HEK293 (cell line): Measurements from ENCODE around the gene PRAC2.

Experiments
- CTCF ChIA-PET: fragments of 350-600 bp; formaldehyde crosslinking; extraction: SDS; loops from one replicate; lab custom pipeline; 2021; ENCODE audit warnings: antibody characterized with exemption; lab: Yijun Ruan, JAX
- POLR2A ChIA-PET: fragments of 300-600 bp; formaldehyde crosslinking; extraction: SDS; loops from one replicate; lab custom pipeline; 2020; ENCODE audit warnings: antibody characterized with exemption, inconsistent platforms; lab: Yijun Ruan, JAX
- H3K27ac ChIP-seq: fragments of 200-500 bp; sonication (Bioruptor generic); 2 replicates; pipeline ENCODE4 v1.5.1; 2014; ENCODE audit warnings: low read depth, low read length, control low read depth, inconsistent platforms; ENCODE audit errors: extremely low read depth
- H3K36me3 ChIP-seq, 2 experiments: fragments of 200-500 bp in 1 of 2; sonication (Bioruptor generic) in 1 of 2; 1 replicate in 1 of 2; 2 replicates in 1 of 2; pipeline ENCODE4 v1.5.1; 2014 to 2017; ENCODE audit warnings: inconsistent platforms in 2 of 2, low read length in 2 of 2; ENCODE audit not compliant: control insufficient read depth in 2 of 2, insufficient read depth in 1 of 2
- H3K4me1 ChIP-seq: fragments of 200-500 bp; sonication (Bioruptor generic); 2 replicates; pipeline ENCODE4 v1.5.1; 2014; ENCODE audit warnings: mild to moderate bottlenecking, low read length, inconsistent platforms; ENCODE audit not compliant: control insufficient read depth, insufficient read depth
- H3K4me3 ChIP-seq: 2 replicates; pipeline ENCODE4 v1.5.1; 2011; ENCODE audit warnings: low read depth, mild to moderate bottlenecking, control low read depth, low read length, moderate library complexity
- H3K9me3 ChIP-seq: fragments of 200-500 bp; sonication (Bioruptor generic); 2 replicates; pipeline ENCODE4 v1.5.1; 2014; ENCODE audit warnings: low read depth, low read length, inconsistent platforms; ENCODE audit not compliant: control insufficient read depth, insufficient read depth
- HOXA7 ChIP-seq: sonication (generic); formaldehyde crosslinking; IDR thresholded peaks from 2 replicates; pipeline ENCODE4 v1.8.1; 2022; ENCODE audit warnings: missing genetic modification reagents, borderline replicate concordance
- KLF16 ChIP-seq: fragments of 450-650 bp; formaldehyde crosslinking; IDR thresholded peaks from 2 replicates; pipeline ENCODE4 v1.5.1; 2017; ENCODE audit warnings: missing biosample characterization, missing genetic modification characterization
- ZNF121 ChIP-seq: fragments of 450-650 bp; formaldehyde crosslinking; IDR thresholded peaks from 2 replicates; pipeline ENCODE4 v1.5.1; 2016; ENCODE audit warnings: missing biosample characterization, missing genetic modification characterization
- ZNF146 ChIP-seq: fragments of 450-650 bp; formaldehyde crosslinking; IDR thresholded peaks from 2 replicates; pipeline ENCODE4 v1.5.1; 2016; ENCODE audit warnings: missing biosample characterization, missing genetic modification characterization
- ZNF2 ChIP-seq: fragments of 450-650 bp; formaldehyde crosslinking; IDR thresholded peaks from 2 replicates; pipeline ENCODE4 v1.5.1; 2016; ENCODE audit warnings: missing biosample characterization, missing genetic modification characterization
- ZNF221 ChIP-seq: fragments of 450-650 bp; formaldehyde crosslinking; IDR thresholded peaks from 2 replicates; pipeline ENCODE4 v1.5.1; 2017; ENCODE audit warnings: missing biosample characterization, missing genetic modification characterization, borderline replicate concordance
- ZNF248 ChIP-seq: fragments of 450-650 bp; formaldehyde crosslinking; IDR thresholded peaks from 2 replicates; pipeline ENCODE4 v1.5.1; 2017; ENCODE audit warnings: missing biosample characterization, missing genetic modification characterization
- ZNF311 ChIP-seq: fragments of 450-650 bp; formaldehyde crosslinking; IDR thresholded peaks from 2 replicates; pipeline ENCODE4 v1.5.1; 2017; ENCODE audit warnings: missing biosample characterization, missing genetic modification characterization, borderline replicate concordance
- ZNF449 ChIP-seq: fragments of 450-650 bp; formaldehyde crosslinking; IDR thresholded peaks from 2 replicates; pipeline ENCODE4 v1.5.1; 2017; ENCODE audit warnings: missing biosample characterization, mild to moderate bottlenecking, missing genetic modification characterization, moderate library complexity
- ZNF596 ChIP-seq: fragments of 450-650 bp; IDR thresholded peaks from 2 replicates; pipeline ENCODE4 v1.5.0; 2018; ENCODE audit warnings: missing biosample characterization, mild to moderate bottlenecking, missing genetic modification characterization, moderate library complexity
- ZSCAN4 ChIP-seq: fragments of 450-650 bp; formaldehyde crosslinking; IDR thresholded peaks from 2 replicates; pipeline ENCODE4 v1.5.1; 2017; ENCODE audit warnings: missing biosample characterization, missing genetic modification characterization
- TF ChIP-seq, protein P1 (sequence below): fragments of 450-650 bp; formaldehyde crosslinking; IDR thresholded peaks from 2 replicates; pipeline ENCODE4 v1.5.1; 2016; ENCODE audit warnings: missing biosample characterization, missing genetic modification characterization
- TF ChIP-seq, protein P2 (sequence below): fragments of 450-650 bp; formaldehyde crosslinking; IDR thresholded peaks from 2 replicates; pipeline ENCODE4 v1.5.1; 2016; ENCODE audit warnings: missing biosample characterization, missing genetic modification characterization
- TF ChIP-seq, protein P3 (sequence below): fragments of 450-650 bp; formaldehyde crosslinking; conservative IDR thresholded peaks from 2 replicates; pipeline ENCODE4 v1.5.1; 2016; ENCODE audit warnings: low read depth, missing biosample characterization, missing genetic modification characterization

PRAC2 gene

GRCh38 chr17:48730240-48730550 is 7.2 kb downstream of the PRAC2 start (continued):
- TF ChIP-seq, protein P1, sequence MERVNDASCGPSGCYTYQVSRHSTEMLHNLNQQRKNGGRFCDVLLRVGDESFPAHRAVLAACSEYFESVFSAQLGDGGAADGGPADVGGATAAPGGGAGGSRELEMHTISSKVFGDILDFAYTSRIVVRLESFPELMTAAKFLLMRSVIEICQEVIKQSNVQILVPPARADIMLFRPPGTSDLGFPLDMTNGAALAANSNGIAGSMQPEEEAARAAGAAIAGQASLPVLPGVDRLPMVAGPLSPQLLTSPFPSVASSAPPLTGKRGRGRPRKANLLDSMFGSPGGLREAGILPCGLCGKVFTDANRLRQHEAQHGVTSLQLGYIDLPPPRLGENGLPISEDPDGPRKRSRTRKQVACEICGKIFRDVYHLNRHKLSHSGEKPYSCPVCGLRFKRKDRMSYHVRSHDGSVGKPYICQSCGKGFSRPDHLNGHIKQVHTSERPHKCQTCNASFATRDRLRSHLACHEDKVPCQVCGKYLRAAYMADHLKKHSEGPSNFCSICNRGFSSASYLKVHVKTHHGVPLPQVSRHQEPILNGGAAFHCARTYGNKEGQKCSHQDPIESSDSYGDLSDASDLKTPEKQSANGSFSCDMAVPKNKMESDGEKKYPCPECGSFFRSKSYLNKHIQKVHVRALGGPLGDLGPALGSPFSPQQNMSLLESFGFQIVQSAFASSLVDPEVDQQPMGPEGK (tag by site-specific recombination) = no peak
- TF ChIP-seq, protein P2, sequence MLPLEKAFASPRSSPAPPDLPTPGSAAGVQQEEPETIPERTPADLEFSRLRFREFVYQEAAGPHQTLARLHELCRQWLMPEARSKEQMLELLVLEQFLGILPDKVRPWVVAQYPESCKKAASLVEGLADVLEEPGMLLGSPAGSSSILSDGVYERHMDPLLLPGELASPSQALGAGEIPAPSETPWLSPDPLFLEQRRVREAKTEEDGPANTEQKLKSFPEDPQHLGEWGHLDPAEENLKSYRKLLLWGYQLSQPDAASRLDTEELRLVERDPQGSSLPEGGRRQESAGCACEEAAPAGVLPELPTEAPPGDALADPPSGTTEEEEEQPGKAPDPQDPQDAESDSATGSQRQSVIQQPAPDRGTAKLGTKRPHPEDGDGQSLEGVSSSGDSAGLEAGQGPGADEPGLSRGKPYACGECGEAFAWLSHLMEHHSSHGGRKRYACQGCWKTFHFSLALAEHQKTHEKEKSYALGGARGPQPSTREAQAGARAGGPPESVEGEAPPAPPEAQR (tag by site-specific recombination) = no peak

DNA sequence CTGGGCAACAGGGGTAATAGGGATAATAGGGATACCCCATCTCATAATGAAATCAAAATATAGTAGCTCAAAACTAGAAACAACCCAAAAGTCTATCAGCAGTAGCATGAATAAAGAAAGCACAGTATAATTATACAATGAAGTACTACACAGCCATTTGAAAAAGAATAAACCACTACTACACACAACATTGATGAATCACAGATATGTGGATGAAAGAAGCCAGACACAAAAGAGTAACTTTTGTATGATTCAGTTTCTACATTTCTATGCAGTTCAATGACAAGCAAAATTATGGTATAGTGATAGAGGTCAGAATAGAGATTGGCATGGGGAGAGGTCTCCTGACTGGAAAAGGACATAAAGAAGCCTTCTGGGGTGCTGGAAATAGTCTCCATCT is 8.4 kb downstream of the PRAC2 start:
- TF ChIP-seq ZNF146 (tag by site-specific recombination) (no peak), ZNF596 (tag by site-specific recombination) (no peak), ZNF121 (tag by site-specific recombination) (no peak), KLF16 (tag by site-specific recombination) (no peak), ZNF221 (tag by site-specific recombination) (no peak), HOXA7 (no peak), ZSCAN4 (tag by site-specific recombination) (no peak), ZNF2 (no peak), ZNF311 (tag by site-specific recombination) (no peak), ZNF449 (no peak), ZNF248 (tag by site-specific recombination) (no peak)
- TF ChIP-seq, protein P3, sequence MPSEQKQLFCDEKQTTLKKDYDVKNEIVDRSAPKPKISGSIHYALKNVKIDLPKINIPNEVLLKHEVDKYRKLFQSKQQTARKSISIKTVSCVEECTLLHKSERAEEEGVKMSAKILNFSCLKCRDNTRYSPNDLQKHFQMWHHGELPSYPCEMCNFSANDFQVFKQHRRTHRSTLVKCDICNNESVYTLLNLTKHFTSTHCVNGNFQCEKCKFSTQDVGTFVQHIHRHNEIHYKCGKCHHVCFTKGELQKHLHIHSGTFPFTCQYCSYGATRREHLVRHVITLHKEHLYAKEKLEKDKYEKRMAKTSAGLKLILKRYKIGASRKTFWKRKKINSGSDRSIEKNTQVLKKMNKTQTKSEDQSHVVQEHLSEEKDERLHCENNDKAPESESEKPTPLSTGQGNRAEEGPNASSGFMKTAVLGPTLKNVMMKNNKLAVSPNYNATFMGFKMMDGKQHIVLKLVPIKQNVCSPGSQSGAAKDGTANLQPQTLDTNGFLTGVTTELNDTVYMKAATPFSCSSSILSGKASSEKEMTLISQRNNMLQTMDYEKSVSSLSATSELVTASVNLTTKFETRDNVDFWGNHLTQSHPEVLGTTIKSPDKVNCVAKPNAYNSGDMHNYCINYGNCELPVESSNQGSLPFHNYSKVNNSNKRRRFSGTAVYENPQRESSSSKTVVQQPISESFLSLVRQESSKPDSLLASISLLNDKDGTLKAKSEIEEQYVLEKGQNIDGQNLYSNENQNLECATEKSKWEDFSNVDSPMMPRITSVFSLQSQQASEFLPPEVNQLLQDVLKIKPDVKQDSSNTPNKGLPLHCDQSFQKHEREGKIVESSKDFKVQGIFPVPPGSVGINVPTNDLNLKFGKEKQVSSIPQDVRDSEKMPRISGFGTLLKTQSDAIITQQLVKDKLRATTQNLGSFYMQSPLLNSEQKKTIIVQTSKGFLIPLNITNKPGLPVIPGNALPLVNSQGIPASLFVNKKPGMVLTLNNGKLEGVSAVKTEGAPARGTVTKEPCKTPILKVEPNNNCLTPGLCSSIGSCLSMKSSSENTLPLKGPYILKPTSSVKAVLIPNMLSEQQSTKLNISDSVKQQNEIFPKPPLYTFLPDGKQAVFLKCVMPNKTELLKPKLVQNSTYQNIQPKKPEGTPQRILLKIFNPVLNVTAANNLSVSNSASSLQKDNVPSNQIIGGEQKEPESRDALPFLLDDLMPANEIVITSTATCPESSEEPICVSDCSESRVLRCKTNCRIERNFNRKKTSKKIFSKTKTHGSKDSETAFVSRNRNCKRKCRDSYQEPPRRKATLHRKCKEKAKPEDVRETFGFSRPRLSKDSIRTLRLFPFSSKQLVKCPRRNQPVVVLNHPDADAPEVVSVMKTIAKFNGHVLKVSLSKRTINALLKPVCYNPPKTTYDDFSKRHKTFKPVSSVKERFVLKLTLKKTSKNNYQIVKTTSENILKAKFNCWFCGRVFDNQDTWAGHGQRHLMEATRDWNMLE = no peak

More for the DNA sequence above, 8.4 kb downstream of the PRAC2 start:
- POLR2A ChIA-PET = no interaction called here
- no peak overlapping the region for H3K27ac ChIP-seq
- CTCF ChIA-PET = interaction anchor here (0.6 to 10.9 kb wide), 10 partner anchors 11 to 1752 kb away, joined by 3 to 118 read pairs (median 4); no protein-coding TSS in a partner anchor
- H3K4me1 ChIP-seq = peaks cover 7% of the 10 kb centered on the region
- no peak overlapping the region for H3K4me3 ChIP-seq
- peaks cover 0 to 6% of the 10 kb centered on the region in 2 experiments; a peak in 1 of 3 replicates for H3K36me3 ChIP-seq
- no peaks in the 10 kb centered on the region for H3K9me3 ChIP-seq
